ENCODE measurements around the gene ECM2. TPM values are rescaled to one million over a fixed set of nuclear protein-coding genes. Genes with fewer than 3 reads are reported as not detected.

The ECM2 gene
- total RNA-seq, 4 donors from 2014 or later: 15.9 to 59.0 (median 53.6) TPM

DNA sequence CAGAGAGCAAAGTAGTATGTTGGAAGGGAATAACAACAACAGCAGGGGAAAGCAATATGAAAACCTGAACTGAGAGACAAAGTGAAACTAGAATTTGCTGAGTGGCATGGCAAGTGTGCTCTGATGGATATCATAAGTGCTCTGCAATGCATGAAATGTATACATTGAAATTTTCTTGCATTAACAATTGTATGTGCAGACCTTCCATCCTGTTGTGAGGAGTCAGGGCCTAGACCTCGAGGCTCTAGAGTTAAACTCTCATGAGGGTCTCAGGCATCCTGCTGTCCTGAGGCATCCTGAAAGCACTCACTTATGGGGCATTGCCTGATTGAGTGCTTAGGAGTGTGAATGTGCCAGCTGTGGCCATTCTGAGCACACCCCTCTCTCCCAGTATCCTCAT is 1.1 kb downstream of the ECM2 start:
- H3K27me3 ChIP-seq: no peaks in the 10 kb centered on the region
- H3K4me1 ChIP-seq: peaks cover 0 to 22% (median 0%) of the 10 kb centered on the region in 4 donors
- peak overlapping the region in 2 of 4 donors; percentile 74 to 89 for H3K27ac ChIP-seq
- WGBS, 2 donors: 10 to 14% methylated on average over 1 of the region's 1 CpG
- peak overlapping the region in 2 of 4 donors; percentile 10 to 42 for H3K4me3 ChIP-seq
- no peak for TF ChIP-seq EP300 (IDR thresholded peaks at IDR 0.05)
- TF ChIP-seq POLR2A (IDR thresholded peaks at IDR 0.05): no peak
- TF ChIP-seq, protein P1, sequence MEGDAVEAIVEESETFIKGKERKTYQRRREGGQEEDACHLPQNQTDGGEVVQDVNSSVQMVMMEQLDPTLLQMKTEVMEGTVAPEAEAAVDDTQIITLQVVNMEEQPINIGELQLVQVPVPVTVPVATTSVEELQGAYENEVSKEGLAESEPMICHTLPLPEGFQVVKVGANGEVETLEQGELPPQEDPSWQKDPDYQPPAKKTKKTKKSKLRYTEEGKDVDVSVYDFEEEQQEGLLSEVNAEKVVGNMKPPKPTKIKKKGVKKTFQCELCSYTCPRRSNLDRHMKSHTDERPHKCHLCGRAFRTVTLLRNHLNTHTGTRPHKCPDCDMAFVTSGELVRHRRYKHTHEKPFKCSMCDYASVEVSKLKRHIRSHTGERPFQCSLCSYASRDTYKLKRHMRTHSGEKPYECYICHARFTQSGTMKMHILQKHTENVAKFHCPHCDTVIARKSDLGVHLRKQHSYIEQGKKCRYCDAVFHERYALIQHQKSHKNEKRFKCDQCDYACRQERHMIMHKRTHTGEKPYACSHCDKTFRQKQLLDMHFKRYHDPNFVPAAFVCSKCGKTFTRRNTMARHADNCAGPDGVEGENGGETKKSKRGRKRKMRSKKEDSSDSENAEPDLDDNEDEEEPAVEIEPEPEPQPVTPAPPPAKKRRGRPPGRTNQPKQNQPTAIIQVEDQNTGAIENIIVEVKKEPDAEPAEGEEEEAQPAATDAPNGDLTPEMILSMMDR (IDR thresholded peaks at IDR 0.05): no peak
- no peak for DNase-seq (ENCODE audit: low spot score in 2 of 2)
- H3K36me3 ChIP-seq: no peaks in the 10 kb centered on the region
- peaks cover 0 to 28% (median 0%) of the 10 kb centered on the region in 4 donors for H3K9me3 ChIP-seq

DNA sequence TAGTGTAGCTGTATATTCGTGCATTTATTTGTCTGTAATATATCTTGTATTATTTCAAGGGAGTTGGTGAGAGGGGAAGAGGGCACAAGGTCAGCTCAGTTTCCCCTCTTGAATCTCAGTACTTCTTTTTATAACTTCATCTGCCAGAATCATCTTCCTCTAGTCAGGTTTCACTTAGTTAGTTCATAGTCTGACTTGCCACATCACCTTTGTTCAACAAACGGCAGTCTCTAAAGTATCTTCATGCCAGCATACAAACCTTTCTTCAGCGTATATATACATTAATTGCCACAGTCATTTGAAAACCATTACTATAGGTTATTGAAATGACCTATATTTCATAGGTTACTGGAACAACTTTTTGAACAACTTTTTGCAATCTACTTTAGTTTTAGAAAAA is 1.6 kb downstream of the ECM2 start:
- Histone ChIP-seq H3K4me1 (peaks cover 0 to 22% (median 0%) of the 10 kb centered on the region in 4 donors), H3K27ac (peak overlapping the region in 2 of 4 donors; percentile 74 to 89), H3K4me3 (peak overlapping the region in 2 of 4 donors; percentile 10 to 42), H3K36me3 (no peaks in the 10 kb centered on the region), H3K27me3 (no peaks in the 10 kb centered on the region), H3K9me3 (peaks cover 0 to 28% (median 0%) of the 10 kb centered on the region in 4 donors)
- DNase-seq (ENCODE audit: low spot score in 2 of 2): no peak
- WGBS, 2 donors: 54 to 73% methylated on average over 3 of the region's 3 CpGs
- TF ChIP-seq, protein P1 (IDR thresholded peaks at IDR 0.05): no peak
- TF ChIP-seq POLR2A (IDR thresholded peaks at IDR 0.05) (no peak), EP300 (IDR thresholded peaks at IDR 0.05) (no peak)

DNA sequence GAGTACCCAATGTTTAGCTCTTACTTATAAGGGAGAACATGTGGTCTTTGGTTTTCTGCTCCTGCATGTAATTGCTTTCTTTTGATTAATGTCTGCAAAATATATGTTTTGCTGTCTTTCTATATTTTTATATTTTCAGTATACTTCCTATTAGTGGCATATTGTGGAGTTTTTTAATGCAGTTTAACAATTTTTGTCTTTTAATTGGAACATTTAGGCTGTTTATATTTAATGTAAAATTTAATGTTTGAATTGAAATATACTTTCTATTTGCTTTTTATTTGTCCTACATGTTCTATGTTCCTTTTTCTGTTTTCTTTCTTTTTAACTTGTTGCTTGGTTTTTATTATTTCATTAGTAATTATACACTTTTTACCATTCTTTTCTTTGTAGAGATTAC is 4.9 kb downstream of the ECM2 start:
- no peak overlapping the region for H3K27ac ChIP-seq
- H3K4me3 ChIP-seq: no peak overlapping the region
- no peaks in the 10 kb centered on the region for H3K36me3 ChIP-seq
- TF ChIP-seq, protein P1 (IDR thresholded peaks at IDR 0.05): no peak
- H3K4me1 ChIP-seq: peaks cover 0 to 8% (median 0%) of the 10 kb centered on the region in 4 donors
- DNase-seq (ENCODE audit: low spot score in 2 of 2): no peak
- no peaks in the 10 kb centered on the region for H3K27me3 ChIP-seq
- peaks cover 0 to 28% (median 0%) of the 10 kb centered on the region in 4 donors for H3K9me3 ChIP-seq

DNA sequence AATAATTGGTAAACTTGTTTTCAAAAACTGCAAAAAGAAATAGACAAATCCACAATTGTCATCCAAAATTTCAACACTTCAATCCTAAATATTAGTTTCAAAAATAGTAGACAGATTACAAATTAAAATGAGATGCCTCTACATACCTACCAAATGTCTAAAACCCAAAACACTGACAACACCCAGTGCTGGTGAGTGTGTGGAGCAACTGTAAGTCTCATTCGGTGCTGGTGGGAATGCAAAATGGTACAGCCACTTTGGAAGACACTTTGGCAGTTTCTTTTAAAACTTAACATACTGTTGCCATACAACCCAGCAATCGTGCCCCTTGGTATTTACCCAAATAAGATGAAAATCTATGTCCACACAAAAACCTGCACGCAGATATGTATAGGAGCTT is 6.7 kb downstream of the ECM2 start:
- TF ChIP-seq, protein P1 (IDR thresholded peaks at IDR 0.05): no peak
- TF ChIP-seq POLR2A (IDR thresholded peaks at IDR 0.05) (no peak), EP300 (IDR thresholded peaks at IDR 0.05) (no peak)
- 94 to 95% methylated on average over 3 of the region's 3 CpGs for WGBS, 2 donors

DNA sequence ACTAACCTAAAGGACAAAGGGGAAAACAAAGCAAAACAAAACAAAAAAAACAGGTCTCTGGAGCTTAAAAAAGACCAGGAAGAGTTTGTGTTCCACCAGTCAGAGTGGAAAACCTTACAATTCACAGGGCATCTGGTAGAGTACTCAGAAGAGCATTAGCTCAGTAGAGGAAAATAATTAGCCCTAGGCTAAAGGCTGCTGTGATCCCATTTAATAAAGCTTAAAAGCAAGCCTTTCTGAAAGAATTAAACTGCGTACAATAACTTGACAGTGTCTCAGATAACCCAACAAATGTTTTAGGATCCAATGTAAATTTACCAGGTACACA is 7.3 kb downstream of the ECM2 start:
- no peak overlapping the region for H3K4me3 ChIP-seq
- peaks cover 0 to 28% (median 0%) of the 10 kb centered on the region in 4 donors for H3K9me3 ChIP-seq
- no peak for DNase-seq (ENCODE audit: low spot score in 2 of 2)
- H3K27ac ChIP-seq: no peak overlapping the region
- H3K36me3 ChIP-seq: no peaks in the 10 kb centered on the region
- H3K27me3 ChIP-seq: no peaks in the 10 kb centered on the region
- TF ChIP-seq EP300 (IDR thresholded peaks at IDR 0.05): no peak
- no peak for TF ChIP-seq POLR2A (IDR thresholded peaks at IDR 0.05)
- TF ChIP-seq, protein P1 (IDR thresholded peaks at IDR 0.05): no peak
- WGBS, 2 donors: 64 to 73% methylated on average over 1 of the region's 1 CpG
- H3K4me1 ChIP-seq: no peaks in the 10 kb centered on the region

More for the DNA sequence above, 6.7 kb downstream of the ECM2 start:
- Histone ChIP-seq H3K4me3 (no peak overlapping the region), H3K9me3 (peaks cover 0 to 28% (median 0%) of the 10 kb centered on the region in 4 donors), H3K36me3 (no peaks in the 10 kb centered on the region), H3K4me1 (no peaks in the 10 kb centered on the region), H3K27ac (no peak overlapping the region), H3K27me3 (no peaks in the 10 kb centered on the region)
- no peak for DNase-seq (ENCODE audit: low spot score in 2 of 2)

Data from tibial nerve (tissue), 4 donors.